ENCODE measurements around the gene CD177. TPM values are rescaled to one million over a fixed set of nuclear protein-coding genes. Genes with fewer than 3 reads are reported as not detected.
"Not testable (repeated sequence)": the region's sequence is repeated elsewhere in the genome, so short reads cannot be mapped to it uniquely, and the experiment has no call there.

Gene CD177
- total RNA-seq, 1 experiment from 2014 or later = 3.3 TPM

- no peak for DNase-seq (ENCODE audit: low read depth)
Measured at GRCh38 chr19:43332058-43332922, 21.2 kb upstream of the CD177 start.

- not testable (repeated sequence) for DNase-seq (ENCODE audit: low read depth)
Measured at GRCh38 chr19:43336508-43336907, 17.0 kb upstream of the CD177 start.

- DNase-seq (ENCODE audit: low read depth) = no peak
Measured at GRCh38 chr19:43337737-43338136, 15.7 kb upstream of the CD177 start.

GRCh38 chr19:43338530-43338929 is 15.0 kb upstream of the CD177 start:
- DNase-seq (ENCODE audit: low read depth) = no peak

GRCh38 chr19:43339243-43339930 is 14.1 kb upstream of the CD177 start:
- DNase-seq (ENCODE audit: low read depth) = peak; percentile 37

- not testable (repeated sequence) for DNase-seq (ENCODE audit: low read depth)
Measured at GRCh38 chr19:43340101-43340500, 13.4 kb upstream of the CD177 start.

- DNase-seq (ENCODE audit: low read depth) = not testable (repeated sequence)
Measured at GRCh38 chr19:43341098-43341497, 12.4 kb upstream of the CD177 start.

GRCh38 chr19:43342104-43342503 is 11.4 kb upstream of the CD177 start:
- DNase-seq (ENCODE audit: low read depth) = peak; percentile 91

GRCh38 chr19:43344347-43344925 is 9.1 kb upstream of the CD177 start:
- DNase-seq (ENCODE audit: low read depth) = not testable (repeated sequence)

GRCh38 chr19:43349813-43350212 is 3.7 kb upstream of the CD177 start:
- DNase-seq (ENCODE audit: low read depth) = not testable (repeated sequence)

- DNase-seq (ENCODE audit: low read depth) = no peak
Measured at GRCh38 chr19:43351998-43352746, 1.3 kb upstream of the CD177 start.

- no peak for DNase-seq (ENCODE audit: low read depth)
Measured at GRCh38 chr19:43354305-43354627, 780 bp downstream of the CD177 start.

GRCh38 chr19:43356749-43357148 is 3.3 kb downstream of the CD177 start:
- not testable (repeated sequence) for DNase-seq (ENCODE audit: low read depth)

- DNase-seq (ENCODE audit: low read depth) = peak; percentile 67
Measured at GRCh38 chr19:43362179-43362578, 8.7 kb downstream of the CD177 start.

GRCh38 chr19:43362745-43363144 is 9.3 kb downstream of the CD177 start:
- DNase-seq (ENCODE audit: low read depth) = no peak

GRCh38 chr19:43365677-43366076 is 12.2 kb downstream of the CD177 start:
- DNase-seq (ENCODE audit: low read depth) = not testable (repeated sequence)

- no peak for DNase-seq (ENCODE audit: low read depth)
Measured at GRCh38 chr19:43367822-43368221, 14.3 kb downstream of the CD177 start.

- DNase-seq (ENCODE audit: low read depth) = peak; percentile 19
Measured at GRCh38 chr19:43368897-43369296, 15.4 kb downstream of the CD177 start.

- no peak for DNase-seq (ENCODE audit: low read depth)
Measured at GRCh38 chr19:43371909-43372308, 18.4 kb downstream of the CD177 start.

GRCh38 chr19:43372462-43372861 is 19.0 kb downstream of the CD177 start:
- peak; percentile 68 for DNase-seq (ENCODE audit: low read depth)

- not testable (repeated sequence) for DNase-seq (ENCODE audit: low read depth)
Measured at GRCh38 chr19:43377624-43378023, 24.1 kb downstream of the CD177 start.

GRCh38 chr19:43380008-43380407 is 26.5 kb downstream of the CD177 start:
- DNase-seq (ENCODE audit: low read depth) = no peak

Measured in M059J (cell line).